Measurements from ENCODE around the gene VLDLR.

The VLDLR gene

DNA sequence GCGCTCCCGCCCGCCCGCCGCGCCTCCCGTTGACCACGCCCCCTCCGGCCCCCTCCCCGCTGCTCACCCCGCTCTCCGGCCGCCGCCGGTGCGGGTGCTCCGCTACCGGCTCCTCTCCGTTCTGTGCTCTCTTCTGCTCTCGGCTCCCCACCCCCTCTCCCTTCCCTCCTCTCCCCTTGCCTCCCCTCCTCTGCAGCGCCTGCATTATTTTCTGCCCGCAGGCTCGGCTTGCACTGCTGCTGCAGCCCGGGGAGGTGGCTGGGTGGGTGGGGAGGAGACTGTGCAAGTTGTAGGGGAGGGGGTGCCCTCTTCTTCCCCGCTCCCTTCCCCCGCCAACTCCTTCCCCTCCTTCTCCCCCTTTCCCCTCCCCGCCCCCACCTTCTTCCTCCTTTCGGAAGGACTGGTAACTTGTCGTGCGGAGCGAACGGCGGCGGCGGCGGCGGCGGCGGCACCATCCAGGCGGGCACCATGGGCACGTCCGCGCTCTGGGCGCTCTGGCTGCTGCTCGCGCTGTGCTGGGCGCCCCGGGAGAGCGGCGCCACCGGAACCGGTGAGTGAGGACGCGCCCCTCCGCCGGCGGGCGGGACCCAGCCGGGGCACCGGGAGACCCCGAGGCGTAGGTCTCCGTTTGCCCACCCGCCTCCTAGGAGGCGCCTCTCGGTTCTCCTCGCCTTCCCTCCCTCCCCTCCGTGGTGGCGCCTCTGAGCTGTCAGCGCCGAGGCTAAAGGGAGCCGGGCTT is at the start of gene VLDLR:
TSS of gene VLDLR (plus strand) at position 66 of the 739 bp plus-strand sequence. CDS start at position 469, 403 bp downstream.
- DNase-seq (ENCODE audit: low spot score), result peak; percentile 78

DNA sequence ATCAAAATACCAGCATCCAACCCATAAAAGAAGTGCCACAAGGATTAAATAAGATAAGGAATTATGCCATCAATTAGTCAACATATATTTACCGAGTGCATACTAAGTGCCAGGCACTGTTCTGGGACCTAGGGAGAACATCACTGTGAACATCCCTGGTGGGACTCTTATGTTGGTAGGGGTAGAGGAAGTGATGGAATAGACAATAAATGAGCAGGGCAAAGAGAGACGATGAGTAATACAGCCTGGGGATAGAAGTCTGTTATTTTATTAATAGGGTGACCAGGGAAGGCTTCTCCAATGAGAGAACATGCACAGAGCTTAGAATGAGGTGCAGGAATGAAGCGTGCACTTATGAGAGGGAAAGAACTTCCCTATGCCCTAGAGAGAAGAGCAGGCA is 47.4 kb upstream of the VLDLR start:
- DNase-seq (ENCODE audit: low spot score), result no peak

GRCh38 chr9:2576631-2577030 is 45.0 kb upstream of the VLDLR start:
- DNase-seq (ENCODE audit: low spot score), result no peak

- DNase-seq (ENCODE audit: low spot score), result no peak
These were observed 38.1 kb upstream of the VLDLR start for GRCh38 chr9:2583308-2584013.

DNA sequence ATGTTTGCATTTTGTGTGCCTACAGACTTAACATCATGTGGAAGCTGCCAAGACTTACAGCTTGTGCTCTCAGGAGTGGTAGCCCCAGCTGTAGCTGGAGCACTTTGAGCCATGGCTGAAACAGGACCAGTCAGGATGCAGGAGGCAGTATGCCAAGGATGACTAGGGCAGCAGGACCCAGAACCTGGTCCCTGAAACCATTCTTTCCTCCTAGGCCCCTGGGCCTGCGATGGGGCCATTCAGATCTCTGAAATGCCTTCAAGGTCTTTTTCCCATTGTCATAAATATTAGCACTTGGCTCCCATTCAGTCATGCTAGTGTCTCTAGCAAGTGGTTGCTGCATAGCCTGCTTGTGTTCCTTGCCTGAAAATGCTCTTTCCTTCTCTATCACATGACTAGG is 29.6 kb upstream of the VLDLR start:
- DNase-seq (ENCODE audit: low spot score), result no peak

- no peak for DNase-seq (ENCODE audit: low spot score)
These were observed 27.8 kb upstream of the VLDLR start for GRCh38 chr9:2593744-2594143.

DNA sequence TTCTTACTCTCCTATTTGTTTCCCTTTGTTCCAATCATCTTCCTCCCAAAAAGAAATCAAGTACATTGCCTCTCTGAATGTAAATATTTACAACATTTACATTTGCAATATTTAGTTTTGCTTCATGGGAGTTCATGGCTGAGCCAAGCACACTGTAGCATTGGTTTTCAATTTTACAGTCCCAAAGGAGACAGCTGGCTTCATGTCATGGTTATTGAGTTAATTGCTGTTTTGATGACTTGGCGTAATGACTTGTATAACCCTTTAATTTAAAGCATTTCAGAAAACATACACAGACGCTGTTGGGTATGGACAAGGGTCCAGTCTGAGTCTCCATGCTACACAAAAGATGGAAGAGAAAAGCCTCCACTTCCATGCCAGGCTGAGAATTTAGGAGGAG is 25.6 kb upstream of the VLDLR start:
- no peak for DNase-seq (ENCODE audit: low spot score)

GRCh38 chr9:2597483-2597882 is 24.1 kb upstream of the VLDLR start:
- DNase-seq (ENCODE audit: low spot score), result no peak

GRCh38 chr9:2599896-2600295 is 21.7 kb upstream of the VLDLR start:
- no peak for DNase-seq (ENCODE audit: low spot score)

DNA sequence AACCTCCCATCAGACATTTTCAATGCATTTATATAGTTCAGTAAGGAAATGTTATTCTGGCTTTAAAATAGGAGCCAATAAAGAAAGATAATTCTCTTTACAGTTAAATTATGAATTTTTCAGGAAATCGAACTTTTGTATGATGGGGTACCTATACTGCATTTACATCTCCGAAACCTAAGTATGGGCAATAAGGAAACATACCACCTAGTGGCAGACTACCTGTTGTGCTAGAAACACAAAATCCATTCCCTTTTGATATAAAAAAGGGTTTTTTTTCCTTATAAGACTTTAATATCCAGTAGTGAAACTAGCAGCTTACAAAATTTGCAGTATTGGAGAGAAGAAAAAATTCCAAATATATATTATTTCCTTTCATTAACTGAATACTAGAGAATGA is 21.3 kb upstream of the VLDLR start:
- DNase-seq (ENCODE audit: low spot score), result no peak

DNA sequence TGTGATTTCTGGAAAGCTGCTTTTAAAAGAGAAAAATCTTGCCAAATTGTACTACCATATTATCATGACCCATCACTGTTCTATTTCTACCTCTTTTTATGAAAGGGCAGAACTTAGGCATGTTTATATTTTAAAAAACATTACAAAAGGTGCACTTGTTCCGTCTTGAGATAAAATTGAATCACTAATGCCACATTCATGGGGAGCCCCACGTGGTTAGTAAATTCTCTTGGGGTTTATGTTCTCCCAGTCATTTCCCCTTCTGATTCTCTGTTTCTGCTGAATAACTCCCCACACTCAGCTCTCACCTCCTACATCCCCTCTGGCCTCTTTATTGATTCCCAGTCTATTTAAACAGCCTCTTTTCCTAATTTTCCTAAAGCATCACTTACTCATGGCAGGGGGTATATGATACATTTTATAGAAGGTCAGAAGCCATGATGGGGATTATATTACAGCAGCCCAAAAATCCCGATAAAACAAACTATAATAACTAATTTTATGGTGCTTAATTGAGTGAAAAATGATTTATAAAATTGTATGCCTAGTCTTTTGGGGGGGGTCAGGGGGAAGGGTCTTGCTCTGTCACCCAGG is 19.7 kb upstream of the VLDLR start:
- no peak for DNase-seq (ENCODE audit: low spot score)

- no peak for DNase-seq (ENCODE audit: low spot score)
These were observed 18.9 kb upstream of the VLDLR start for GRCh38 chr9:2602704-2603116.

DNA sequence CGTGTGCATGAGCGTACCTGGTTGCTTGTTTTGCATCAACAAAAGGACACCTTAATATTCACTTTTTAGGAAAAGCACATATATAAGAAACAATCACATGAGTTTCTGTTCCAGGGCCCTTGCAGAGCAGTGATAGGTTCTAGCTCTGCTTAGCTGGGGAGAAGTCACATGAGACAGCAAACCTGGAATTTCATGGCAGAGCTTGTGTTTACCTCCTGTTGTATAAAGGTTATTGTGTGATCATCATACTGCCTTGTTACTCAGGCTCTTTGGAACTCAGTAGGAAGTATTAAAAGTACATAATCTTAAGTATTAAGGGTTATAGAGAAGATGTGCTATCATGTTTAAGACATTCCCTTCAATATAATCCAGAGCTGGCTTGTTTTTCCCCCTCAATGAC is 18.0 kb upstream of the VLDLR start:
- no peak for DNase-seq (ENCODE audit: low spot score)

DNA sequence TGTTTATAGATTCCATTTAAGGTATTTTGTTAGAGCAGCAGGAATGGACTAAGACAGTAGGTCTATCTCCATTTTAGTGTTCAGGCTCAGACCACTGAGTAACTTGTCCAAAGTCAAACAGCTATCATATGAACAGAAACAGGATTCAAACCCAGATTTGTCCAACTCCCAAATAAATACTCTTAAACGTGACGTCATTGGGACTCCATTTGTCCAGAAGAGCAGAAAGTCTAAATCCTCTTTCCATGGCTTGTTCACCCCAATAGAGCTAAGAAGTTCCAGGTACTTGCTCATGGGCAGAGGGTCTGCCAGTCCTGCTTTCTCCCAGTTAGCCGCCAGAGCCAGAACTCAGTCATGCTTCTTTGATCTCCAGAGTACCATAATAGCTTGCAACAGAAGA is 16.3 kb upstream of the VLDLR start:
- DNase-seq (ENCODE audit: low spot score), result no peak

GRCh38 chr9:2608276-2608675 is 13.3 kb upstream of the VLDLR start:
- no peak for DNase-seq (ENCODE audit: low spot score)

DNA sequence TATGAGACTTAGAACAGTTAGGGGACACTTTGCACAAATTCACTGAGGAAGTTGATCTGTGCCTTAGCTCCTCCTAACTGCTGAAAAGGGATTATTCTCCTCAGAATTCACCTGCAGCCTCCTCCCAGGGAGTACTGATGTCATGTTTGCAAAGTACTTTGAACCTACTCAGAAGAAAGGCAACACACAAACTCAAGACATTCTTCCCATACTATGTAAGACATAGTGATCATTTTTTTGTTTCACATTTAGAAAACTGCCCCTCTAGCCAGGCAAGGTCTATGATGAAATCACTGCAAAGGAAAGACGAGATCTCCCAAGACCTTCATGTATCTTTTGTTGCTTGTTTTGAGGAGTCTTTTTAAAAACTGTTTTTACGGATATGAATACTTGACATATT is 10.6 kb upstream of the VLDLR start:
- no peak for DNase-seq (ENCODE audit: low spot score)

DNA sequence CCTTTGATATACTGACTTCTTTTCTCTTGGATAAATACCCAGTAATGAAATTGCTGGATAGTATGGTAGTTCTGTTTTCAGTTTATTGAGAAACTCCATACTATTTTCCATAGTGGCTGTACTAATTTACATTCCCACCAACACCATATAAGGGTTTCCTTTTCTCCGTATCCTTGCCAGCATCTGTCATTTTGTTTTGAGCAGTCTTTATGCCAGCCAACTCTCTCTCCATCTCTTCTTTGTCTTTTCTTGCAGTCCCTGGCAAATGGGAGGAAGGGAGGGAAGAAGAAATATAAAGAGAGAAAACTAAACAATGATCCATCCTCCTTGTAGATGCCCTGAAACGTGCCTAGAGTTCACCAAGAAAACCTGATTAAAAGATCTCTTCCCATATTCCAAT is 9.6 kb upstream of the VLDLR start:
- no peak for DNase-seq (ENCODE audit: low spot score)

DNA sequence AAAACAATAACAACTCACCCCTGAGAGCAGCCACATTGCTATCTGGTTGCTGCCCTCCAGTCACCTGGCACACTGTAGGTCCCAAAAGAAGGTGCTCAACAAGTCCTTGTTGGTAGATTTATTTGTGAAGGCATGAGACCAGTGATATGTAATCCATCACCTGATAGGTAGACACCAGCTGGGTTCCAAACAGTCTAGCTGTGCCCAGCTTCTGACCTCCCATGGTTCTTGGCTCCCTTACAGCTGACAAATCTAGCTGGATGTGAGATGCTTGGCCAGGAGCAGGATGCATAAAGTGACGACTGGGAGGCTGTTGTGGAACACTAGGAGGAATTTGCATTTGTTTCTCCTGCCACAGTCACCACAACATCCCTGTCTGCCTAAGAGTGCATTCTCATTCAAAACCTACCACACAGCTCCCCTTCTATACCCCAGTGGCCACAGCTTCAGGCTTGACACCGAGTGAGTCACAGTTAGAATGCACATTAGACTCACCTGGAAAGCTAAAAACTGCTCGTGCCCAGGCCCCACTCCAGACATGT is 7.8 kb upstream of the VLDLR start:
- no peak for DNase-seq (ENCODE audit: low spot score)

DNA sequence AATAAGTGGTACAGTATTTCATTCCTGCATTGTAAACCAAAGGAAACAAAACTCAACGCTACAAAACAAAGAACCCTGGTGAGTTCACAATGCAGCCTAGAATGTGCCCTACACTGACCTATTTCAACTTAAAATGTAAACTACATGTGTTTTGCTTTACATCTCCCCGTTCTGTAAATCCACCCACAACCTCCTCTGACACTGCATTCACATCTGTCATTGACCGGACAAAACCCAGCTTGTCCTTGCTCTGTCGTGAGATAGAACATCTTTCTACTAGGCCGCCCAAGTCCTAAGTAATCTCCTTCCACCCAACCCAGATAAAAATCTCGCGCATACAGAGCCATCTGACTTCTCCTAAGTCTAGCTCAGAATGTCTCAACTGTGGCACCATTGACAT is 6.1 kb upstream of the VLDLR start:
- DNase-seq (ENCODE audit: low spot score), result no peak

DNA sequence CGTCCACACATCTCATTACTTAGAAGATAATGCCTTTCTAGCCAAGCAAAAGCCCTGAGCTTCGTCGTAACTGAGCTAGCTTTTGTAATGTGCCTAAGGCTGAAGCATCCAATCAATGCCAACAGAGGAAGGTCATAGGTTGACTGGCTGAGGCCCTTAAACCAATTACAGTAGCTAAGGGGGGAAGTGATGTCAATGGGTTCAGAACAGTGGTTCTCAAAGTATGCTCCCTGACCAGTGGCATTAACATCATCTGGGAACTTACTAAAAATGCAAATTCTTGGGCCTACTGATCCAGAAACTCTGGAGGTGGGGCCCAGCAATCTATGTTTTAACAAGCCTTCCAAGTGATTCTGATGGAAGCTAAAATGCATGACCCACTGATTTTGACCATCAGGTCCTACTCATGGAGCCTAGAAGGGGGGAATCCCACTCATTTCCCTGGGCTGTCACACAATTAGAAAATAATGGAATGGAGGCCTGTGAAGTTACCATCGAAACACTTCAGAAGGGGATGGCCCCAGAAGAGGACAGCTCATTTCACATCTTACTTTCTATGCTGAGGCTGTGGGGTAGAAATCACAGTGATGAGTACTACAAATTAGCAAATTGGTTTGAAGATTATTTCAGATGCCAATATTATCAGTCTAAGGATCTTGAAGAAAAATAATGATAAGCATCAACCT is 4.8 kb upstream of the VLDLR start:
- DNase-seq (ENCODE audit: low spot score), result no peak

DNA sequence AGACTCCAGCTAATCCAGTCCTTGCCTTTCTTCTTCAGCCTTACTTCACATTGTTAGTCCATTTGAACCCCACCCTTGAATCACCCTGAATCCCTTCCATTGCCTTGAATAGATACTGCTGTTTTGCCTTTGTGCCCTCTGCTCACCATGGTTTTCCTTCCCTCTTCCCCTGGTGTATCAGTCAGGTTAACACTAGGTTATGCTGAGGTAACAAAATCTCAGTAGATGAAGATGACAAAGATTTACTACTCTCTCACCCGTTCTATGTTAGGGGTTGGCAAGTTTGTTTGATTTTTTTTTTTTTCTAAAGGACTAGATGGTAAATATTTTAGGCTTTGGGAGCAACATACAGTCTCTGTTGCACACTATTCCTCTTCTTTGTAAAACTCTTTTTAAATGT is 3.3 kb upstream of the VLDLR start:
- DNase-seq (ENCODE audit: low spot score), result no peak

DNA sequence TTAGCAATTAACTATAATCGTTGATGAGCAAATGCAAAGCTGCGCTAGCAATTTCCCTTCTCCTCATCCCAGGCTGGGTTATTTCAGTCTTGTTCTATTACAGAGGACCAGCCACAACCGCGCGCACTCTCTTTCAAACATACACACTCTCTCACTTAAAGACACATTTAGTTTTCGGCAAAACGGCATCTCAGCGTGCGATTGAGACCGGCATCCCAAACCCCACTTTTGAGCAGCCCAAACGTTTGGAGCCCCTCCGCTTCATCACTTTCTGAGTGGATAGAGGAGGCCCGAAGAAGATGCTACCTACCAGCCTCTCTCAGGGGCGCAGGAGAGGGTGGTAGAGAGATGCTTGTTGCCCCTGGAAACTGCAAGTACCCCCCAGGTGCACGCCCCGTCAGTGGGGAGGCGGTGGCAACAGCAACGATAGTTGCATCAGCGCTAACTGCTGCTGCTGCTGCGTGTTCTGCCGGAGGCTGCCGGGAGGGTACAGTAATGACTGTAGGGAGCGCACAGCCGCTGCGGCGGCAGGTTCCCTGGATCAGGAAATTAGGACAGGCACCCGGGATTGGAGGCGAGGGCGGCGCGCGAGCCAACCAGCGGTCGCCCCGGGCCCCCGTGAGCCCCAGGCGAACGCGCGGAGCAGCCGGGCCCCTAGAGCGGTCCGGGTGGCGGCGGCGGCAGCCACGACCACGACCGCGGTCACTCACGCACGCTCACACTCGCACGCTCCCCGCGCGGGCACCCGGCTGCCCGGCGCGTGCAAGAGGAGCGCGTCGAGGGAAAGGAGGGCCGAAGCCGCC is 467 bp upstream of the VLDLR start:
- peak; percentile 71 for DNase-seq (ENCODE audit: low spot score)

All from globus pallidus (tissue), 1 donor.